Lower leg skin (tissue), 3 donors: ENCODE data around the gene CMTM8.

ENCODE experiments used
- POLR2A ChIP-seq, 2 donors: fragments of 450-650 bp; IDR thresholded peaks; one replicate each; pipeline ENCODE4 v1.6.1; 2016 to 2017; ENCODE audit warnings: antibody characterized with exemption in 2 of 2, mild to moderate bottlenecking in 1 of 2, moderate library complexity in 1 of 2
- TF ChIP-seq, protein P1 (sequence below), 3 donors: fragments of 450-650 bp; IDR thresholded peaks; one replicate each; pipeline ENCODE4 v1.5.1; 2016; ENCODE audit warnings: antibody characterized with exemption in 3 of 3, mild to moderate bottlenecking in 3 of 3, moderate library complexity in 2 of 3

DNA sequence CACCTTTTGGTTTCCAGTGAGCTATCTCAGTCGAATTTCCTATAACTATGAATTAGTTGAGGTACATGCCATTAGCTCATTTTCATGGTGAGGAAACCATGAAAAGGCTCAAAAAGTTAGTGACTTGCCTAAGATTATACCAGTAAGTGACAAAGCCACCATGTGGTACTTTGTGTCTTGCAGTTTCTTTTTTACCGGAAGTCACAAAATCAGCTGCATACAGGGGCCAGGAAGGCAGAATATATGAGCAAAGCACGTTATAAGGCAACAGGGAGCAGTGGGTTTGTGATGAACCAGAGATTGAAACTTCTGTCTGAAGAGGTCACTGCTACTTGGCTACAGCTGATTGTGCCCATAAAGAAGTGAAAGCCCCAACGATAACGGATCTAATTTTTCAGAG is 50.3 kb downstream of the CMTM8 start:
- TF ChIP-seq POLR2A (IDR thresholded peaks at IDR 0.05), result no peak
- TF ChIP-seq, protein P1, sequence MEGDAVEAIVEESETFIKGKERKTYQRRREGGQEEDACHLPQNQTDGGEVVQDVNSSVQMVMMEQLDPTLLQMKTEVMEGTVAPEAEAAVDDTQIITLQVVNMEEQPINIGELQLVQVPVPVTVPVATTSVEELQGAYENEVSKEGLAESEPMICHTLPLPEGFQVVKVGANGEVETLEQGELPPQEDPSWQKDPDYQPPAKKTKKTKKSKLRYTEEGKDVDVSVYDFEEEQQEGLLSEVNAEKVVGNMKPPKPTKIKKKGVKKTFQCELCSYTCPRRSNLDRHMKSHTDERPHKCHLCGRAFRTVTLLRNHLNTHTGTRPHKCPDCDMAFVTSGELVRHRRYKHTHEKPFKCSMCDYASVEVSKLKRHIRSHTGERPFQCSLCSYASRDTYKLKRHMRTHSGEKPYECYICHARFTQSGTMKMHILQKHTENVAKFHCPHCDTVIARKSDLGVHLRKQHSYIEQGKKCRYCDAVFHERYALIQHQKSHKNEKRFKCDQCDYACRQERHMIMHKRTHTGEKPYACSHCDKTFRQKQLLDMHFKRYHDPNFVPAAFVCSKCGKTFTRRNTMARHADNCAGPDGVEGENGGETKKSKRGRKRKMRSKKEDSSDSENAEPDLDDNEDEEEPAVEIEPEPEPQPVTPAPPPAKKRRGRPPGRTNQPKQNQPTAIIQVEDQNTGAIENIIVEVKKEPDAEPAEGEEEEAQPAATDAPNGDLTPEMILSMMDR (IDR thresholded peaks at IDR 0.05), result no peak
